ENCODE data around the gene KRTAP4-8. TPM values are rescaled to one million over a fixed set of nuclear protein-coding genes. Genes with fewer than 3 reads are reported as not detected.

The KRTAP4-8 gene
- total and polyA plus RNA-seq, 2 donors (not counting 1 experiment from before 2014, with no cell fraction given): not detected

DNA sequence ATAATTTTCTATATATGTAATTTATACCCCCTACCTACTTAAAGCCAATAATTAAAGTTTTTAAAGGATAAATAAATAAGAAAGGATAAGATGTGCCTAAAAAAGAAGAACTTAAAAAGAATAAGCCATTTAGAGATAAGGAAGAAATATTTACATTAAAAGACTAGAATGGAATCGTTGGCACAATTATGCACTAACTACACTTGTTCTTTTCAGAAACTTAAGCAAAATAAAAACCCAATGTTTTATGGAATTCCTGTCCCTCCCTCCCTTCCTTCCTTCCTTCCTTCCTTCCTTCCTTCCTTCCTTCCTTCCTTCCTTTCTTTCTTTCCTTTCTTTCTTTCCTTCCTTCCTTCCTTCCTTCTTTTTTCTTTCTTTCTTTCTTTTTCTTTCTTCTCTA is 46.9 kb upstream of the KRTAP4-8 start:
- ChIA-PET CTCF (no interaction called here), POLR2A (no interaction called here)
- ATAC-seq (ENCODE audit: low read depth) (no peak), DNase-seq (no peak)
- Histone ChIP-seq H4K20me1 (ENCODE audit: control insufficient read depth, insufficient read depth, low read length, poor library complexity, severe bottlenecking) (no peaks in the 10 kb centered on the region), H3K27me3 (replicated peaks in 1 of 4; ENCODE audit: control extremely low read depth in 1 of 4, control insufficient read depth in 3 of 4, insufficient read depth in 4 of 4, low read length in 3 of 4) (no peaks in the 10 kb centered on the region), H3K27ac (ENCODE audit: low read length in 2 of 2) (no peak overlapping the region), H3K9ac (ENCODE audit: low read length) (no peak overlapping the region), H3K4me3 (ENCODE audit: control extremely low read depth in 1 of 5, extremely low read depth in 1 of 5, insufficient read depth in 1 of 5, low read depth in 2 of 5, low read length in 4 of 5) (no peak overlapping the region), H3K4me1 (ENCODE audit: control insufficient read depth in 2 of 2, insufficient read depth in 2 of 2, low read length in 2 of 2) (no peaks in the 10 kb centered on the region), H2AFZ (ENCODE audit: insufficient read depth, low read depth, low read length, poor library complexity, severe bottlenecking) (no peak overlapping the region), H3K36me3 (replicated peaks in 1 of 2; ENCODE audit: control extremely low read depth in 1 of 2, control insufficient read depth in 1 of 2, extremely low read depth in 1 of 2, insufficient read depth in 2 of 2, low read length in 1 of 2) (no peaks in the 10 kb centered on the region), H3K79me2 (ENCODE audit: control insufficient read depth, insufficient read depth, low read length) (no peaks in the 10 kb centered on the region), H3K9me3 (ENCODE audit: control extremely low read depth in 1 of 3, control insufficient read depth in 2 of 3, insufficient read depth in 1 of 3, low read length in 2 of 3) (peaks cover 5 to 14% (median 11%) of the 10 kb centered on the region in 3 donors), H3K4me2 (replicated peaks; ENCODE audit: low read depth, low read length, poor library complexity, severe bottlenecking) (no peak overlapping the region)
- no peak overlapping the region for H3K4me3 Mint-ChIP-seq
- H3K27ac Mint-ChIP-seq: no peak overlapping the region
- H3K4me1 Mint-ChIP-seq: no peaks in the 10 kb centered on the region
- intact Hi-C loops (cut with micrococcal nuclease): no loop called here
- H3K9me3 Mint-ChIP-seq (ENCODE audit: insufficient read depth): peaks cover 10% of the 10 kb centered on the region
- peaks cover 7% of the 10 kb centered on the region for H3K27me3 Mint-ChIP-seq
- TF ChIP-seq EZH2 (IDR thresholded peaks at IDR 0.05; ENCODE audit: borderline replicate concordance, insufficient read depth, low read depth, low read length, poor library complexity, severe bottlenecking): no peak
- TF ChIP-seq, protein P1, sequence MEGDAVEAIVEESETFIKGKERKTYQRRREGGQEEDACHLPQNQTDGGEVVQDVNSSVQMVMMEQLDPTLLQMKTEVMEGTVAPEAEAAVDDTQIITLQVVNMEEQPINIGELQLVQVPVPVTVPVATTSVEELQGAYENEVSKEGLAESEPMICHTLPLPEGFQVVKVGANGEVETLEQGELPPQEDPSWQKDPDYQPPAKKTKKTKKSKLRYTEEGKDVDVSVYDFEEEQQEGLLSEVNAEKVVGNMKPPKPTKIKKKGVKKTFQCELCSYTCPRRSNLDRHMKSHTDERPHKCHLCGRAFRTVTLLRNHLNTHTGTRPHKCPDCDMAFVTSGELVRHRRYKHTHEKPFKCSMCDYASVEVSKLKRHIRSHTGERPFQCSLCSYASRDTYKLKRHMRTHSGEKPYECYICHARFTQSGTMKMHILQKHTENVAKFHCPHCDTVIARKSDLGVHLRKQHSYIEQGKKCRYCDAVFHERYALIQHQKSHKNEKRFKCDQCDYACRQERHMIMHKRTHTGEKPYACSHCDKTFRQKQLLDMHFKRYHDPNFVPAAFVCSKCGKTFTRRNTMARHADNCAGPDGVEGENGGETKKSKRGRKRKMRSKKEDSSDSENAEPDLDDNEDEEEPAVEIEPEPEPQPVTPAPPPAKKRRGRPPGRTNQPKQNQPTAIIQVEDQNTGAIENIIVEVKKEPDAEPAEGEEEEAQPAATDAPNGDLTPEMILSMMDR (IDR thresholded peaks at IDR 0.05): no peak
- no CpG with 5 or more reads among the region's 1 CpG for WGBS (ENCODE audit: insufficient coverage)

DNA sequence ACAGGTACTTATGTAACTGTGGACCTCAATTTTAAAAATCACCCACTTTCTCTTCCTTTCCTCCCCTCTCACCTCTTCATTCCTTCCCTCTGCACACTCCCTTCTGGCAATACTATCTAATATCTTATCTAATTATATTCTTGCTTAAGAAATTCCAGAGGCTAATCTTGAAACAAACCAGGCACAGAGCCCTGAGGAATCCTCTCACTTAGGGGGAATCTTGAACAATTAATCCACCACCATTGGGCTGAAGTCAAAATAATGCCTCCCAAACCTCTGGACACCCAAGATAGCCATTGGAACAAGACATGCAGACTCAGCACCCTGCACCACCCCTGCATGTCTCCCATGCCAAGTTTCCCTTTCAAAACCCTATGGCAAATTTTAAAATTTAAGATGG is 43.4 kb upstream of the KRTAP4-8 start:
- no peak for DNase-seq
- peaks cover 6 to 16% (median 14%) of the 10 kb centered on the region in 3 donors for H3K9me3 ChIP-seq (ENCODE audit: control extremely low read depth in 1 of 3, control insufficient read depth in 2 of 3, insufficient read depth in 1 of 3, low read length in 2 of 3)
- H3K4me1 Mint-ChIP-seq: no peaks in the 10 kb centered on the region
- ChIA-PET POLR2A (no interaction called here), CTCF (no interaction called here)
- H3K27ac Mint-ChIP-seq: no peak overlapping the region
- H3K4me3 ChIP-seq (ENCODE audit: control extremely low read depth in 1 of 5, extremely low read depth in 1 of 5, insufficient read depth in 1 of 5, low read depth in 2 of 5, low read length in 4 of 5): no peak overlapping the region
- no peak for TF ChIP-seq EZH2 (IDR thresholded peaks at IDR 0.05; ENCODE audit: borderline replicate concordance, insufficient read depth, low read depth, low read length, poor library complexity, severe bottlenecking)
- TF ChIP-seq, protein P1 (IDR thresholded peaks at IDR 0.05): no peak
- no peak overlapping the region for H2AFZ ChIP-seq (ENCODE audit: insufficient read depth, low read depth, low read length, poor library complexity, severe bottlenecking)
- peaks cover 16% of the 10 kb centered on the region for H3K27me3 Mint-ChIP-seq
- no peaks in the 10 kb centered on the region for H3K36me3 ChIP-seq (replicated peaks in 1 of 2; ENCODE audit: control extremely low read depth in 1 of 2, control insufficient read depth in 1 of 2, extremely low read depth in 1 of 2, insufficient read depth in 2 of 2, low read length in 1 of 2)
- ATAC-seq (ENCODE audit: low read depth): no peak
- no peak overlapping the region for H3K27ac ChIP-seq (ENCODE audit: low read length in 2 of 2)
- H4K20me1 ChIP-seq (ENCODE audit: control insufficient read depth, insufficient read depth, low read length, poor library complexity, severe bottlenecking): no peaks in the 10 kb centered on the region
- H3K9me3 Mint-ChIP-seq (ENCODE audit: insufficient read depth): peaks cover 14% of the 10 kb centered on the region
- H3K9ac ChIP-seq (ENCODE audit: low read length): no peak overlapping the region
- no peaks in the 10 kb centered on the region for H3K27me3 ChIP-seq (replicated peaks in 1 of 4; ENCODE audit: control extremely low read depth in 1 of 4, control insufficient read depth in 3 of 4, insufficient read depth in 4 of 4, low read length in 3 of 4)
- no peak overlapping the region for H3K4me2 ChIP-seq (replicated peaks; ENCODE audit: low read depth, low read length, poor library complexity, severe bottlenecking)
- H3K79me2 ChIP-seq (ENCODE audit: control insufficient read depth, insufficient read depth, low read length): no peaks in the 10 kb centered on the region
- no peak overlapping the region for H3K4me3 Mint-ChIP-seq
- intact Hi-C loops (cut with micrococcal nuclease): no loop called here
- H3K4me1 ChIP-seq (ENCODE audit: control insufficient read depth in 2 of 2, insufficient read depth in 2 of 2, low read length in 2 of 2): no peaks in the 10 kb centered on the region
